HG02678 (cell line): ENCODE measurements around the gene LARP6.
"Not testable (repeated sequence)": the region's sequence is repeated elsewhere in the genome, so short reads cannot be mapped to it uniquely, and the experiment has no call there.

Source experiments
- ATAC-seq: cut with Tn5 transposase; IDR thresholded peaks from one replicate; pipeline ENCODE4 v1.9.1; 2021; ENCODE audit warnings: mild to moderate bottlenecking, moderate library complexity; ENCODE audit not compliant: unreplicated experiment

Gene LARP6

DNA sequence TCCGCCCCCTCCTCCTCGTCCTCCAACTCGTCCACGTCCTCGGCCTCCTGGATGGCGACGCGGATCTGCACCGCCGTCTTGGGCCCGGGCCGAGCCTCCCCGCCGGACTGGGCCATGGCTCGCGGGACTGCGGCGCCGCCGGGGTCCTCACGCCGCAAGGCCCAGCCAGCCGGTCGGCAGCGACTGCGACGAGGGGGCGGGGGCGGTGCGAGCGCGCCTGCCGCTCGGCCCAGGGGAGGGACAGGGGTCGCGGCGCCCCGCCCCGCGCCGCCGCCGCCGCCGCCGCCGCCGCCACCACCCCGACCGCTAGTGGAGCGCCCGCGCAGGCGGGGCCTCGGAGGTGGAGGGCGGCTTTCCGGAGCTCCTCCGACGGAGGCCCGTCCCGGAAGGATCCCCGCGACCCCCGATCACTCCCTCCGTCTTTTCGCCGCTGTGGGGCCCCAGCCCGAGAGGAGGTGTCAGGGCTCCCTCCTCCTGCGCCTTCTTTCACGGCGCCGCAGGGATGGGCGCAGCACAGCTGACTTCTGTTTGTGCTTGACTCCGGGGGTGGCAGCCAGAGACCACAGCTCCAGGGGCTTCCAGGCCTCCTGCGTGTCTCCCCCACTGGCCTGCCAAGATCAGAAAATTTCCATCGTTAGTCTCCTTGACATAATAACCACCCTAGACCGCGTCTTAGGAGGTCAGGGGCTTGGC lies at the start of gene LARP6:
Gene LARP6, minus strand, starts transcription at position 185 of the 693 bp plus-strand sequence. Its CDS starts 69 bp downstream, at position 116.
- no peak for ATAC-seq

DNA sequence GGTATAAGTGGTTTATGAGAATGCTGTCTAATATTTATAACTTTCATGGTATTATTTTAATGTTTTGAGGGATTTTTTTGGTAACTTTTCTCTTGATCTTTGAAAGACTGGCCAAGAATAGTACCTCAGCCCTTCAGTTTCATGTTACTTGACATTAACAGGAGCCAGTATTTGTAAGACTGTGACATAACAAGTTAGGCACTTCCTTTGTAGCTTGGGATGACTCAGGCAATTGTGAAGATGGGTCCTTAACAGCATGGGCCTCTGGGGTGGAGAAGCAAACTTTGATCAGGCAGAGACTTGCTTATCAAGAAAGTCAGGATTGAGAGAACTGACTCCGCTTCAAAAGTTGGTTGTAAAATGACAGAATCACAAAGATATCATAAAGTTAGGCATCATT lies 48.1 kb upstream of the LARP6 start:
- no peak for ATAC-seq

DNA sequence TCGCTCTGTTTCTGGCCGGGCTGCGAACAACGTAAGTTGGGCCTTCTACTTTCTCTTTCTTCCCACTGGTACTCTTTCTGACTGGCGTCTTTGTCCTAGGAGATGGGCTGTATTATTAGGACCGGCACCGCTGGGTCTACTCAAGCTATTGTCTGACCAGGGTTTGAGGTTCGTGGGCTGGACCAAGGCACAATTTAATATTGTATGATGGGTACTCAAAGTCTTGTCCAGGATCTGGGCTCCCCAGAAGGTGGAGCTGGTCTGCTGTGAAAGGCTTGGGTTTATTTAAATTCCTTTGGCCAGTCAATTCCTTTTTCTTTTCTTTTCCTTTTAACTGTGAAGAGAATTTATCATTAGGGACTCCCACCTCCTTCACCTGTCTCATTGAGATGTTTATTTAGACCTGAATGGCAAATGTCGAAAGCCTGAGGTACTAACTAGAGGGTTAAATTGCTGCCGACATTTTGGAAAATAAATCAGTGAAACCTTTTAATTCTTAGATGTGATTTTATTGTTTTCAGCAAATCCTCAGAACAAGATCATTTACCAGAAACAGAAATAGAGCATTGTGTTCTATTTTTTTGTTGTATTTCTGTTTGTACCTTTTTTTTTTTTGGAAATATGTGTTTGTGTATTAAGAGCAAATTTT lies 39.1 kb upstream of the LARP6 start:
- ATAC-seq = peak; percentile 15

GRCh38 chr15:70892002-70892911 lies 38.3 kb upstream of the LARP6 start, which contains the start of the genes LRRC49 and THAP10:
Gene LRRC49, plus strand, starts transcription at chr15:70892826. Its CDS starts 69 bp downstream, at chr15:70892895.
Gene THAP10, minus strand, starts transcription at chr15:70892433. Its CDS starts 161 bp downstream, at chr15:70892272.
- peak; percentile 84 for ATAC-seq

- ATAC-seq = no peak
Measured at GRCh38 chr15:70882361-70882760, 28.4 kb upstream of the LARP6 start.

- no peak for ATAC-seq
Measured at GRCh38 chr15:70880781-70881180, 26.8 kb upstream of the LARP6 start.

DNA sequence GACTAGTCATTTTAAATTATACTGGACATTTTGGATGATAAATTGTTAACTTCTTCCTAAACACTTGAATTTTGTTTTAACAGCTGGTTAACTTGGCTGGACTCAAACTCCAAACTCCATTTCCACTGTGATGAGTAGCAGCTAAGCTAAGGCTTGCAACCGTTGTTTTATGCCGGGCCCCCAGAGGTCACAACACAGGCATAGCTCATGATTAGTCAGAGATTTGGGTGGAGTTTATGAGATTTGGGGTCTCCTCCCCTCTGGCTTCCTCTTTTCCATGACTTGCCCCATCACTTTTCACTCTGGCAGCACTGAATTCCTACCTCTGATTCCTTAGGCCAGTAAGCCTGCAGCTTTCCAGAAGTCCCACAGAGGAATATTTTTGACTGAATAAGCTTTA lies 25.4 kb upstream of the LARP6 start:
- no peak for ATAC-seq

DNA sequence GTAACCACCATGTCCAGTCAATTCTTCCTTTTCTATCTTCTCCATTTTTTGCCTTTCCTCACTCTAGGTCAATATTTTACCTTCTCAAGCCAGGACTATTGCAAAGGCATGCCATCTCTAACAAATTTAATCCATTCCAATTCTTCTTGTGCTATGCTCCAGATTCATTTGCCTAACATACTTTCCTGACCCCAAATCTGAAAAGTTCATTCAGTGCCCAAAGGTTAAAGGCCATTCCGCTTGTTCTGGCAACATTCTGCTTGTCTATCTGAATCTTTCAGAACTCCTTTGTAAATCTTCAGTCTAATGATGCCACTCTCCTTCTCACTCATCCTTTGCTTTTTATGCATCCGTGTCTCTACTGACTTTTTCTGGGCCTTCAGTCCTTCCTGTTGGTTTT lies 22.7 kb upstream of the LARP6 start:
- ATAC-seq = no peak

DNA sequence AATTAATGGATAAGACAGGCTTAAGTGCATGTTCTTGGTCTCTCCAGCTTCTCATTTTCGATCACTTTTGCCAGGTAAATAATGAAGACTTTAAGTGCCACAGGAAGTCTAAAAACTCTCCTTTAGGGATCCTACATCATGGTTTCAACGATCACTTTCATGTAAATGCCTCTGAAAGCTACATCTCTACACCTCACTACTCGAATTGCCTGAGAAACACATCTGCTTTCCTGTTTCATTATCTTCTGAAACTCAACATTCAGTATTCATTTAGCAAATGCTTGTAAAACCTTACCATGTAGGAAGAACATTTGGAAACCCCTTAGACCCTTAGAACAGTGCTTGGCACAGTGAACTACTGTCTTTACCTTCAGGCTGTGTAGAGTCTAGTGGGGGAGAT lies 22.1 kb upstream of the LARP6 start:
- ATAC-seq = no peak

- ATAC-seq = no peak
Measured at GRCh38 chr15:70875001-70875782, 21.2 kb upstream of the LARP6 start.

- ATAC-seq = no peak
Measured at GRCh38 chr15:70873232-70874054, 19.5 kb upstream of the LARP6 start.

- ATAC-seq = not testable (repeated sequence)
Measured at GRCh38 chr15:70871490-70871889, 17.5 kb upstream of the LARP6 start.

- no peak for ATAC-seq
Measured at GRCh38 chr15:70870051-70870450, 16.1 kb upstream of the LARP6 start.

DNA sequence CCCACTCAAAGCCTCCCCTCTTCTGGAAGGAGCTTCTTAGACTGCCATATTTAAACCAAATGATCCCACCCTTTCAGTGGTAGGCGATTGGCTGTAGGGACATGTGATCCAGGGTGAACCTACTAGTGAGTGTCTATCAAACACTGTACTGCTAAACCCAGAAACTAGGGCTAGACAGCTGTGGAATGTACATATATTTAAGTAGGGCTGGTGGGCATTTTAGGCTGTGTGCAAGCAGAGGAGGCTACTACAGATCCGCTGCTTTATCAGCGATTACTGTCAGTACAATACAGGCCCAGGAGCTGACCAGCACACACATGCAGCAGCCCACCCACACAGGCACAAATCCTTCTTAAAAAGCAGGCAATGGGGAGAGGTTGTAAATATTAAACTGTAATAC lies 15.4 kb upstream of the LARP6 start:
- no peak for ATAC-seq

DNA sequence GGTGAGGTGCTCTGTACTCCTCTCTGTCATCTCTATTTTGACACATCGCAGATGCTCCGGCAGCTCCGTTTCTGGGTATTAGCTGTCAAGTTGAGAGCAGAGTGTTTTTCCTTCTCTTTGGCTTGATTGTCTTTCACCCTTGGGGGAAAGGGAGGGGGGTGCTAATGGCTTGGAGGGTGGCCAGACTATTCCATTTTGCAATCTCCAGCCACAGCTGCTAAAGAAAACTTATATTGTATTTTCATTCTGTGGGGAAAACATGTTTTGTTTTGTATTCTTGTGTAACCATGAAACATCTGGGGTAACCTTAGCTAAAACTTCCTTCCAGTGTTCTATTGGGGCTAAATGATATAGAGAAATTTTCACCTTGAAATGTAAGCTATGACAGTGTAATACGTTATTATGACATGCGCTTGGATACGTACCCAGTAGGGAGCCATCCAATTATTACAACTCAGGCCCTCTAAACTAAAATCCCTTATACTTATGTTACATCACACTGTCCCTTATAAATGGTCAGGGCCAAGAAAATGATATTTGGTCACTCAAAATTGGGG lies 14.0 kb upstream of the LARP6 start:
- ATAC-seq = no peak

- no peak for ATAC-seq
Measured at GRCh38 chr15:70866982-70867641, 13.2 kb upstream of the LARP6 start.

DNA sequence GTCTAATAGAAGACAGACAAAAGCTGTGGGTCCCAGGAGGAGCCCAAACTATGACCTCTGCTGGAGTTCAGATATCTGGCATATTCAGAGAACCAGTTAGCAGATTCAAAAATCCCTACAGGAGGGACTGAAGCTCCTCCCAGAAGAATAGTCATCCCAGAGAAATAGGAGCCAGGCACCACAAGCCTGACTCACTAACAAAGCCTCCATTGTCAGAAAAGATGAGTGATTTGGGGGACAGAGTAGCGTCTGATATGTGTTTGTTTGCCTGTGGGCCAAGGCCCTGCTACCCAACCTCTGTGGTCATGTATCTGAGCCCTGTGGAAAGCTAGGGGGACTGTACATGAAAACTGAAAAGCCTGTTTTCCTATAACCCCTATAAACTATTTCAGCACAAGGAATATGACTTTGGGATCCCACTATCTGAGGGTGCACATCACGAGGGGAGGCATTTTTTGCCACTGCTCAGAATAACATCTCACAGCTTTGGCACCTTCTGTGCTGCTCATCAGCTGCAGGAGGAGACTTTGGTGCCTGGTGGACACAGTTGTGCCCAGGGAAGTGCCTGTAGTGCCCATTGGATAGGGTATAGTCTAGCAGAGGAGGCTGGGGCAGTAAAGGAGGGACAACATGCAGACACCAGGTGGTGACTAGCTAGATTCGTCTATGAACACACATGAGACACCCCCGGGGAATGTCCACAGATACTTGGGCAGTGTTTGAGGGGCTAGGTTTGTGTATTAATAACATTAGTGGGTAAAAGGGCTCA lies 9.7 kb upstream of the LARP6 start:
- no peak for ATAC-seq

DNA sequence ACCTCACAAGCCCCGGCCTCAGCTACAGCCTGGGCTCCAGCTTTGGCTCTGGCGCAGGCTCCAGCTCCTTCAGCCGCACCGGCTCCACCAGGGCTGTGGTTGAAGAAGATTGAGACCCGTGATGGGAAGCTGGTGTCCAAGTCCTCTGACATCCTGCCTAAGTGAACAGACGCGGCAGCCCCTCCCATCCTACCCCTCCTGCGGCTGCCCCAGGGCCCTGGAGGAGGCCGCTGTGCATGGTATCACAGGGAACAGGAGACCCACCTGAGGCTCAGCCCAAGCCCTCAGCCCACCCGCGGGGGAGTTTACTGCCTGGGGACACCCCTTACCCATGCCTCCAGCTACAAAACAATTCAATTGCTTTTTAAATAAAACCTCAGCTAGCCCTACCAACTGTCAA lies 6.0 kb upstream of the LARP6 start:
- ATAC-seq = no peak
